ENCODE measurements around the gene KANSL1. TPM values are rescaled to one million over a fixed set of nuclear protein-coding genes. Genes with fewer than 3 reads are reported as not detected.

KANSL1 gene
- total and polyA plus RNA-seq, 9 of the 15 experiments (the other 6 are each of a cell fraction or from before 2014, with no cell fraction given) = 3.6 to 55.4 (median 31.8) TPM

DNA sequence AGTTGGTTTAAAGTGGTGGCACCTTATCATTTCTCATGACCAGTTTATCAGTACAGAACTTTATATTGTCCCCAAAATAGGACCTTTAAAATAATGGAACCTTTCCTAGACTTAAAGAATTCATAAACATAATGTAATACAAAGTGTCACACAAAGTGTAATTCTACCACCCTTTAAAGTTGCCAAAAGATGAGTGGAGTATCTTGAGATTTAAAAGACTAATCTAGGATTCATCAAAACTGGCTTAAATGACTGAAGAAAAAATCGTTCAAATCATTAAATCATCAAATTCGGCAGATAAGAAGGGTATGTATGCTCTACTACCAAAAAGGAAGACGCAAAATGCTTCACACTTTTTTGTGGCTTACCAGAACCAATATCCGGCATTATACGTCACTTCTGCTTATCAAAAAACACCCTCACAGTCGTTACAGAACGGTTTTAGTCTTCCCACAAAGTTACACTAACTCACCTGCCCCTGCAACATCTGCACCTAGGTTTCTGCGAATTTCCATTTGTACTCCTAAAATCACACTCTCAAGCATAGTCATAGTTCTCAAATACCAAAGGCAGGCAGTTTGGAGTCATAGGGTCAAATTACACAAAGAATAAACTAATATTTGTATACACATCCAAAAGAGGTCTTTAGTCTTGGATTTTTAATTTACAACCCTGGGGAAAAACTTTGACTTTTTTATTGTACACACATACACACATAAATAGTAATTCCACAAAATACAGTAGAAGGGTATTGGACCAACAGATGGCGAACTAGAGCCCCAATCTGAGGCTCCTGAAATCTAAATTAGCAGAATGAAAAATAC, 1.4 kb upstream of the KANSL1 start (continued):
- TF ChIP-seq, protein P1, sequence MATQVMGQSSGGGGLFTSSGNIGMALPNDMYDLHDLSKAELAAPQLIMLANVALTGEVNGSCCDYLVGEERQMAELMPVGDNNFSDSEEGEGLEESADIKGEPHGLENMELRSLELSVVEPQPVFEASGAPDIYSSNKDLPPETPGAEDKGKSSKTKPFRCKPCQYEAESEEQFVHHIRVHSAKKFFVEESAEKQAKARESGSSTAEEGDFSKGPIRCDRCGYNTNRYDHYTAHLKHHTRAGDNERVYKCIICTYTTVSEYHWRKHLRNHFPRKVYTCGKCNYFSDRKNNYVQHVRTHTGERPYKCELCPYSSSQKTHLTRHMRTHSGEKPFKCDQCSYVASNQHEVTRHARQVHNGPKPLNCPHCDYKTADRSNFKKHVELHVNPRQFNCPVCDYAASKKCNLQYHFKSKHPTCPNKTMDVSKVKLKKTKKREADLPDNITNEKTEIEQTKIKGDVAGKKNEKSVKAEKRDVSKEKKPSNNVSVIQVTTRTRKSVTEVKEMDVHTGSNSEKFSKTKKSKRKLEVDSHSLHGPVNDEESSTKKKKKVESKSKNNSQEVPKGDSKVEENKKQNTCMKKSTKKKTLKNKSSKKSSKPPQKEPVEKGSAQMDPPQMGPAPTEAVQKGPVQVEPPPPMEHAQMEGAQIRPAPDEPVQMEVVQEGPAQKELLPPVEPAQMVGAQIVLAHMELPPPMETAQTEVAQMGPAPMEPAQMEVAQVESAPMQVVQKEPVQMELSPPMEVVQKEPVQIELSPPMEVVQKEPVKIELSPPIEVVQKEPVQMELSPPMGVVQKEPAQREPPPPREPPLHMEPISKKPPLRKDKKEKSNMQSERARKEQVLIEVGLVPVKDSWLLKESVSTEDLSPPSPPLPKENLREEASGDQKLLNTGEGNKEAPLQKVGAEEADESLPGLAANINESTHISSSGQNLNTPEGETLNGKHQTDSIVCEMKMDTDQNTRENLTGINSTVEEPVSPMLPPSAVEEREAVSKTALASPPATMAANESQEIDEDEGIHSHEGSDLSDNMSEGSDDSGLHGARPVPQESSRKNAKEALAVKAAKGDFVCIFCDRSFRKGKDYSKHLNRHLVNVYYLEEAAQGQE (IDR thresholded peaks at IDR 0.05; ENCODE audit: borderline replicate concordance) = peak; percentile 33; the same call in 1 of the 2 replicates
- TF ChIP-seq, protein P1 (CRISPR knock-in tag; IDR thresholded peaks at IDR 0.05; ENCODE audit: low read depth) = no peak
- TF ChIP-seq, protein P2, sequence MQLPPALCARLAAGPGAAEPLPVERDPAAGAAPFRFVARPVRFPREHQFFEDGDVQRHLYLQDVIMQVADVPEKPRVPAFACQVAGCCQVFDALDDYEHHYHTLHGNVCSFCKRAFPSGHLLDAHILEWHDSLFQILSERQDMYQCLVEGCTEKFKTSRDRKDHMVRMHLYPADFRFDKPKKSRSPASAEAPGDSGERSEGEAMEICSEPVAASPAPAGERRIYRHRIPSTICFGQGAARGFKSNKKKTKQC (CRISPR knock-in tag; IDR thresholded peaks at IDR 0.05) = no peak
- TF ChIP-seq KDM4B (IDR thresholded peaks at IDR 0.05; ENCODE audit: borderline replicate concordance in 2 of 2, low read depth in 1 of 2) (0 out of 4 replicates have a peak, but pooled peaks of 1 of the 2 experiments have one; percentile 50), GTF2A2 (tag; IDR thresholded peaks at IDR 0.05) (peak; percentile 51; the same call in 1 of the 2 replicates), PRMT5 (CRISPR knock-in tag; IDR thresholded peaks at IDR 0.05) (no peak), FOSL1 (tag; conservative IDR thresholded peaks at IDR 0.05) (peak; percentile 19; the same call in 1 of the 2 replicates), KLF10 (CRISPR knock-in tag; IDR thresholded peaks at IDR 0.05) (no peak), TARDBP (IDR thresholded peaks at IDR 0.05) (no peak), ZNF263 (CRISPR knock-in tag; IDR thresholded peaks at IDR 0.05; ENCODE audit: borderline replicate concordance) (no peak), EHMT2 (IDR thresholded peaks at IDR 0.05) (peak; percentile 59; the same call in 1 of the 2 replicates), SMARCA4 (IDR thresholded peaks at IDR 0.05) (peak; percentile 76), BMI1 (IDR thresholded peaks at IDR 0.05; ENCODE audit: low read length) (no peak), NCOA2 (IDR thresholded peaks at IDR 0.05; ENCODE audit: partially characterized antibody in 2 of 2) (peak in 1 of 2 experiments; percentile 68)
- TF ChIP-seq, protein P3, sequence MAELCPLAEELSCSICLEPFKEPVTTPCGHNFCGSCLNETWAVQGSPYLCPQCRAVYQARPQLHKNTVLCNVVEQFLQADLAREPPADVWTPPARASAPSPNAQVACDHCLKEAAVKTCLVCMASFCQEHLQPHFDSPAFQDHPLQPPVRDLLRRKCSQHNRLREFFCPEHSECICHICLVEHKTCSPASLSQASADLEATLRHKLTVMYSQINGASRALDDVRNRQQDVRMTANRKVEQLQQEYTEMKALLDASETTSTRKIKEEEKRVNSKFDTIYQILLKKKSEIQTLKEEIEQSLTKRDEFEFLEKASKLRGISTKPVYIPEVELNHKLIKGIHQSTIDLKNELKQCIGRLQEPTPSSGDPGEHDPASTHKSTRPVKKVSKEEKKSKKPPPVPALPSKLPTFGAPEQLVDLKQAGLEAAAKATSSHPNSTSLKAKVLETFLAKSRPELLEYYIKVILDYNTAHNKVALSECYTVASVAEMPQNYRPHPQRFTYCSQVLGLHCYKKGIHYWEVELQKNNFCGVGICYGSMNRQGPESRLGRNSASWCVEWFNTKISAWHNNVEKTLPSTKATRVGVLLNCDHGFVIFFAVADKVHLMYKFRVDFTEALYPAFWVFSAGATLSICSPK (IDR thresholded peaks at IDR 0.05; ENCODE audit: borderline replicate concordance) = 0 out of 2 replicates have a peak, but pooled peaks have one; percentile 42
- TF ChIP-seq, protein P4, sequence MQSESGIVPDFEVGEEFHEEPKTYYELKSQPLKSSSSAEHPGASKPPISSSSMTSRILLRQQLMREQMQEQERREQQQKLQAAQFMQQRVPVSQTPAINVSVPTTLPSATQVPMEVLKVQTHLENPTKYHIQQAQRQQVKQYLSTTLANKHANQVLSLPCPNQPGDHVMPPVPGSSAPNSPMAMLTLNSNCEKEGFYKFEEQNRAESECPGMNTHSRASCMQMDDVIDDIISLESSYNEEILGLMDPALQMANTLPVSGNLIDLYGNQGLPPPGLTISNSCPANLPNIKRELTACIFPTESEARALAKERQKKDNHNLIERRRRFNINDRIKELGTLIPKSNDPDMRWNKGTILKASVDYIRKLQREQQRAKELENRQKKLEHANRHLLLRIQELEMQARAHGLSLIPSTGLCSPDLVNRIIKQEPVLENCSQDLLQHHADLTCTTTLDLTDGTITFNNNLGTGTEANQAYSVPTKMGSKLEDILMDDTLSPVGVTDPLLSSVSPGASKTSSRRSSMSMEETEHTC (IDR thresholded peaks at IDR 0.05) = peak; percentile 47; the same call in 1 of the 2 replicates

Data from K562 (cell line).